HK-2 (cell line): ENCODE results near the gene GCA.

Experiments used
- DNase-seq: peaks from one replicate; pipeline ENCODE4 v3.0.0-alpha.2; 2018; ENCODE audit not compliant: unreplicated experiment

Gene GCA

GRCh38 chr2:162343824-162344616 lies at the start of gene GCA:
GCA (plus strand) TSS chr2:162344132; CDS start chr2:162344249, 117 bp downstream.
- DNase-seq, result peak; percentile 98

GRCh38 chr2:162295009-162295408 lies 48.9 kb upstream of the GCA start:
- DNase-seq, result no peak

- DNase-seq, result peak; percentile 23
These were observed 45.9 kb upstream of the GCA start for GRCh38 chr2:162297925-162298552.

GRCh38 chr2:162298669-162299335 lies 45.1 kb upstream of the GCA start:
- no peak for DNase-seq

GRCh38 chr2:162300266-162300665 lies 43.7 kb upstream of the GCA start:
- no peak for DNase-seq

GRCh38 chr2:162301151-162301804 lies 42.7 kb upstream of the GCA start:
- peak; percentile 42 for DNase-seq

- DNase-seq, result no peak
These were observed 42.1 kb upstream of the GCA start for GRCh38 chr2:162301877-162302276.

- DNase-seq, result no peak
These were observed 38.0 kb upstream of the GCA start for GRCh38 chr2:162305901-162306300.

GRCh38 chr2:162308747-162309503 lies 35.0 kb upstream of the GCA start:
- DNase-seq, result no peak

- no peak for DNase-seq
These were observed 31.1 kb upstream of the GCA start for GRCh38 chr2:162312853-162313252.

- DNase-seq, result no peak
These were observed 28.0 kb upstream of the GCA start for GRCh38 chr2:162315938-162316337.

- no peak for DNase-seq
These were observed 27.3 kb upstream of the GCA start for GRCh38 chr2:162316590-162316989.

- DNase-seq, result no peak
These were observed 26.7 kb upstream of the GCA start for GRCh38 chr2:162317058-162317742.

- DNase-seq, result peak; percentile 49
These were observed 26.0 kb upstream of the GCA start for GRCh38 chr2:162317861-162318327.

- DNase-seq, result peak; percentile 78
These were observed 25.4 kb upstream of the GCA start, which contains the start of gene IFIH1 for GRCh38 chr2:162318328-162319180. IFIH1 (minus strand) TSS chr2:162318684; CDS start chr2:162318307, 377 bp downstream.

GRCh38 chr2:162320864-162321517 lies 22.9 kb upstream of the GCA start:
- no peak for DNase-seq

- DNase-seq, result no peak
These were observed 19.0 kb upstream of the GCA start for GRCh38 chr2:162324953-162325352.

GRCh38 chr2:162327134-162327769 lies 16.7 kb upstream of the GCA start:
- no peak for DNase-seq

- no peak for DNase-seq
These were observed 16.1 kb upstream of the GCA start for GRCh38 chr2:162327806-162328205.
